Natural killer cell (primary cell): ENCODE measurements around the gene FAM118A. TPM values are rescaled to one million over a fixed set of nuclear protein-coding genes. Genes with fewer than 3 reads are reported as not detected.
A peak's percentile ranks its signal among the peaks of the same experiment; 100 is the strongest.

Experiments used
- ATAC-seq, 3 donors: fragments of 150-1000 bp in 2 of 3; fragments of 200-7000 bp in 1 of 3; cut with Tn5 transposase; 1 replicate in 1 of 3; 2 replicates in 2 of 3; pipeline ENCODE4 v1.10.0; 2021; ENCODE audit warnings: mild to moderate bottlenecking in 2 of 3, moderate library complexity in 2 of 3
- DNase-seq, 2 donors: peaks; one replicate each; pipeline versions ENCODE4 v3.0.0 to v3.0.0-alpha.2; 2013 to 2021; ENCODE audit warnings: mixed read lengths in 1 of 2
- H3K27ac ChIP-seq: one replicate; pipeline ENCODE4 v1.5.1; 2013; ENCODE audit warnings: mild to moderate bottlenecking, low read length
- H3K27me3 ChIP-seq: one replicate; pipeline ENCODE4 v1.6.1; 2013; ENCODE audit warnings: low read length; ENCODE audit not compliant: control insufficient read depth, insufficient read depth
- H3K36me3 ChIP-seq: one replicate; pipeline ENCODE4 v1.6.1; 2013; ENCODE audit warnings: low read length; ENCODE audit not compliant: control insufficient read depth, insufficient read depth
- H3K4me1 ChIP-seq: one replicate; pipeline ENCODE4 v1.6.1; 2013; ENCODE audit warnings: low read length; ENCODE audit not compliant: control insufficient read depth, insufficient read depth
- H3K4me3 ChIP-seq: one replicate; pipeline ENCODE4 v1.5.1; 2013; ENCODE audit warnings: low read length
- H3K9me3 ChIP-seq: one replicate; pipeline ENCODE4 v1.6.1; 2013; ENCODE audit warnings: low read length; ENCODE audit not compliant: control insufficient read depth, insufficient read depth
- H3K27ac Mint-ChIP-seq, 2 donors: one replicate each; pipeline ENCODE4 v1.8.0; 2022; ENCODE audit warnings: mild to moderate bottlenecking in 2 of 2, mixed read lengths in 2 of 2, moderate library complexity in 1 of 2
- H3K27me3 Mint-ChIP-seq, 2 donors: one replicate each; pipeline ENCODE4 v1.8.0; 2022; ENCODE audit warnings: low read depth in 2 of 2, mixed read lengths in 2 of 2
- H3K36me3 Mint-ChIP-seq: one replicate; pipeline ENCODE4 v1.8.0; 2022; ENCODE audit warnings: mixed read lengths
- H3K4me1 Mint-ChIP-seq, 2 donors: one replicate each; pipeline ENCODE4 v1.8.0; 2022; ENCODE audit warnings: mixed read lengths in 2 of 2
- H3K4me3 Mint-ChIP-seq: one replicate; pipeline ENCODE4 v1.8.0; 2022; ENCODE audit warnings: mild to moderate bottlenecking, moderate library complexity, mixed read lengths
- H3K9me3 Mint-ChIP-seq, 2 donors: one replicate each; pipeline ENCODE4 v1.8.0; 2022; ENCODE audit warnings: mixed read lengths in 2 of 2
- WGBS: methylation state at CpG from one replicate; pipeline ENCODE4 v1.1.7; 2013; ENCODE audit warnings: missing lambda C conversion rate; ENCODE audit not compliant: insufficient coverage; 5-methylcytosine and 5-hydroxymethylcytosine counted together
- intact Hi-C: fragments of 100-400 bp; cut with micrococcal nuclease; formaldehyde crosslinking; loops from one replicate; pipeline ENCODE4 v1.14.2; 2022
- total RNA-seq, 4 donors: library from RNA; stranded (reverse); fragments of 120-200 nt in 1 of 4; gene quantifications; one replicate each; pipeline versions ENCODE4 v1.2.3 to v1.2.4, GENCODE V29; 2013 to 2022
- TF ChIP-seq, protein P1 (sequence below): fragments of 200-600 bp; IDR thresholded peaks from one replicate; pipeline ENCODE4 v1.8.0; 2022; ENCODE audit warnings: antibody characterized with exemption

Gene FAM118A
- total RNA-seq, 3 donors from 2014 or later (not counting 1 experiment from before 2014, with no cell fraction given) = 42.0 to 67.2 (median 62.6) TPM

DNA sequence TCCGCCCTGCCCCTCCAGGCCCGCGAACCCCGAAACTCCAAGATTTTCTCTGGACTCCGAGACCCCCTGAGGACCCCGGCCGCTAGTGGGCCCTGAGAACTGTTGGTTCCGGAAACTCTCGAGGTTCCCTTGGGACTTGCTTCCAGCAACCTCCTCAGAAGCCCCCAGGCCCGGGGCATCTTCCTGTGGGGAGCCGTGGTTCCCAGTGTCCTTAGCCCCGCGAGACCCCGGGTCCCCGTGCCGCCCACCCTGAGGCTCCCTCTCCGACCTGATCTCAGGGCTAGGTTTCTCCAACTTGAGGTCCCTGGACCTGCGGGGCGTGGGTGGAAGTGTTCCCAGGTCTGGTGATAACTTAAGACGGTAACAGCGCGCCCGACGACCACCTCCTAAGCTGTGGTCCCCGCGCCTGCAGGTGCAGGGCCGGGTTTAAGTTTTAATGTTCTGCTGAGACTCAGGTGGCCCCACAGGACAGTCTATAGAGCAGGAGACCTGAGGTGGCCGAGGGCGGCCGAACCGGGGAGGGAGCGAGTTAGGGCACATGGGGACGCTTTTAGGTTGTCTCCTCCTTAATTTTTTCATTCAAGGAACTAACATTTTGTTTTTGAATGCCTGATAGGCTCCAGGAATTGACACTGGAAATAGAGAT, 720 bp downstream of the FAM118A start:
- TF ChIP-seq, protein P1, sequence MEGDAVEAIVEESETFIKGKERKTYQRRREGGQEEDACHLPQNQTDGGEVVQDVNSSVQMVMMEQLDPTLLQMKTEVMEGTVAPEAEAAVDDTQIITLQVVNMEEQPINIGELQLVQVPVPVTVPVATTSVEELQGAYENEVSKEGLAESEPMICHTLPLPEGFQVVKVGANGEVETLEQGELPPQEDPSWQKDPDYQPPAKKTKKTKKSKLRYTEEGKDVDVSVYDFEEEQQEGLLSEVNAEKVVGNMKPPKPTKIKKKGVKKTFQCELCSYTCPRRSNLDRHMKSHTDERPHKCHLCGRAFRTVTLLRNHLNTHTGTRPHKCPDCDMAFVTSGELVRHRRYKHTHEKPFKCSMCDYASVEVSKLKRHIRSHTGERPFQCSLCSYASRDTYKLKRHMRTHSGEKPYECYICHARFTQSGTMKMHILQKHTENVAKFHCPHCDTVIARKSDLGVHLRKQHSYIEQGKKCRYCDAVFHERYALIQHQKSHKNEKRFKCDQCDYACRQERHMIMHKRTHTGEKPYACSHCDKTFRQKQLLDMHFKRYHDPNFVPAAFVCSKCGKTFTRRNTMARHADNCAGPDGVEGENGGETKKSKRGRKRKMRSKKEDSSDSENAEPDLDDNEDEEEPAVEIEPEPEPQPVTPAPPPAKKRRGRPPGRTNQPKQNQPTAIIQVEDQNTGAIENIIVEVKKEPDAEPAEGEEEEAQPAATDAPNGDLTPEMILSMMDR = no peak
- H3K27me3 ChIP-seq = no peaks in the 10 kb centered on the region
- 9% methylated on average over 33 of the region's 33 CpGs for WGBS
- H3K4me3 ChIP-seq = peak overlapping the region; percentile 64
- DNase-seq (peak in 1 of 2 donors; percentile 37), ATAC-seq (no peak)
- no peaks in the 10 kb centered on the region for H3K36me3 ChIP-seq
- no peaks in the 10 kb centered on the region for H3K9me3 Mint-ChIP-seq
- intact Hi-C loops = loop anchor here (10.0 kb wide), 1 partner anchor 974 kb away; no protein-coding TSS in a partner anchor
- peaks cover 23 to 28% of the 10 kb centered on the region in 2 donors for H3K4me1 Mint-ChIP-seq
- H3K36me3 Mint-ChIP-seq = no peaks in the 10 kb centered on the region
- H3K27ac Mint-ChIP-seq = peak overlapping the region; percentile 53 to 89
- peak overlapping the region; percentile 84 for H3K4me3 Mint-ChIP-seq
- H3K27ac ChIP-seq = peak overlapping the region; percentile 47
- H3K9me3 ChIP-seq = no peaks in the 10 kb centered on the region
- no peaks in the 10 kb centered on the region for H3K27me3 Mint-ChIP-seq
- H3K4me1 ChIP-seq = peaks cover 28% of the 10 kb centered on the region

DNA sequence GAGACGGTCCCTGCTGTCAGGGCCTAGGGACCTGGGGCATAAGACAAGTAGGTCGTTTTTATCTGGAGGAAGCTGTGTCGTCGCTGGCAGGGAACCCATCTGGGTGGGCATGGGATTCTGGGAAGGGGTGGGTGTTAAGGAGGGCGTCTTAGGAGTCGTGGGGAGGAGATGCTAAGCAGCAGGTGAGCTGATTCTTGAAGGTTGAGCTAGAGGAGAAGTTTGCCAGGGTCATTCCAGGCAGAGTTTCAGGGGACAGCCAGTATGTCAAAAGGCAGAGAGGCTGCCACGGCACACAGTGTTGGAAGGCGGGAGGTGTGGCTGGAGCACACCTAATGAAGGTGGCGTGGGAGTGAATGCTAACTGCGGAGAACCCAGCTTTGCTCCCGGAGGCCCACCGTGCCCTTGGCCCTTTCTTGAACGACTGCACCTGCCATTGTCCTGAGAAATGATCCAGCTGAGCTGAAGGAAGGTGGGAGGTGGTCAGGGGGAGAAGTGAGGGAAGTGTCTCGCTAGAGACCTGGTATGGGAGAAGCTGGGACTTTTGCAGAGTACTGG, 1.3 kb downstream of the FAM118A start:
- 75% methylated on average over 14 of the region's 14 CpGs for WGBS
- peak overlapping the region; percentile 53 to 89 for H3K27ac Mint-ChIP-seq
- H3K36me3 Mint-ChIP-seq = no peaks in the 10 kb centered on the region
- peaks cover 28% of the 10 kb centered on the region for H3K4me1 ChIP-seq
- TF ChIP-seq, protein P1 = no peak
- intact Hi-C loops = loop anchor here (10.0 kb wide), 1 partner anchor 974 kb away; no protein-coding TSS in a partner anchor
- H3K4me1 Mint-ChIP-seq = peaks cover 23 to 28% of the 10 kb centered on the region in 2 donors
- H3K27me3 Mint-ChIP-seq = no peaks in the 10 kb centered on the region
- ATAC-seq (no peak), DNase-seq (no peak)
- H3K4me3 Mint-ChIP-seq = peak overlapping the region; percentile 84
- no peaks in the 10 kb centered on the region for H3K36me3 ChIP-seq
- H3K9me3 Mint-ChIP-seq = no peaks in the 10 kb centered on the region
- H3K4me3 ChIP-seq = peak overlapping the region; percentile 64
- no peak overlapping the region for H3K27ac ChIP-seq
- H3K9me3 ChIP-seq = no peaks in the 10 kb centered on the region
- no peaks in the 10 kb centered on the region for H3K27me3 ChIP-seq

DNA sequence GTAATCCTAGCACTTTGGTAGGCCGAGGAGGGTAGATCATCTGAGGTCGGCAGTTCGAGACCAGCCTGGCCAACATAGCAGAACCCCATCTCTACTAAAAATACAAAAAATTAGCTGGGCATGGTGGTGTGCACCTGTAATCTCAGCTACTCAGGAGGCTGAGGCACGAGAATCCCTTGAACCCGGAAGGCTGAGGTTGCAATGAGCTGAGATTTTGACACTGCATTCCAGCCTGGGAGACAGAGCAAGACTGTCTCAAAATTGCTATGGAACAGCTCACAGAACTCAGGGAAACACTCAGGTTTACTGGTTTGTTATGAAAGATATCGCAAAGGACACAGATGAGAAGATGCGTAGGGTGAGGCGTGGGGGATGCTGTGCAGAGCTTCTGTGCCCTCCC, 2.7 kb downstream of the FAM118A start:
- no peaks in the 10 kb centered on the region for H3K27me3 Mint-ChIP-seq
- H3K9me3 ChIP-seq = no peaks in the 10 kb centered on the region
- H3K36me3 Mint-ChIP-seq = no peaks in the 10 kb centered on the region
- H3K27ac ChIP-seq = no peak overlapping the region
- DNase-seq (no peak), ATAC-seq (no peak)
- 85% methylated on average over 8 of the region's 8 CpGs for WGBS
- H3K36me3 ChIP-seq = no peaks in the 10 kb centered on the region
- intact Hi-C loops = loop anchor here (10.0 kb wide), 1 partner anchor 972 kb away; no protein-coding TSS in a partner anchor
- peak overlapping the region in 1 of 2 donors; percentile 89 for H3K27ac Mint-ChIP-seq
- H3K27me3 ChIP-seq = no peaks in the 10 kb centered on the region
- peaks cover 23 to 28% of the 10 kb centered on the region in 2 donors for H3K4me1 Mint-ChIP-seq
- TF ChIP-seq, protein P1 = no peak
- H3K4me1 ChIP-seq = peaks cover 32% of the 10 kb centered on the region
- no peak overlapping the region for H3K4me3 ChIP-seq
- H3K4me3 Mint-ChIP-seq = no peak overlapping the region
- H3K9me3 Mint-ChIP-seq = no peaks in the 10 kb centered on the region
